HG03575 (cell line): ENCODE results near the gene SPRTN.

Source experiments
- ATAC-seq: cut with Tn5 transposase; IDR thresholded peaks from one replicate; pipeline ENCODE4 v1.9.1; 2021; ENCODE audit not compliant: unreplicated experiment, insufficient number of reproducible peaks, low FRiP score; ENCODE audit errors: extremely low read depth

SPRTN gene

GRCh38 chr1:231369282-231369681, 31.2 kb downstream of the SPRTN start:
- no peak for ATAC-seq

GRCh38 chr1:231372501-231372900, 34.4 kb downstream of the SPRTN start:
- ATAC-seq = no peak

DNA sequence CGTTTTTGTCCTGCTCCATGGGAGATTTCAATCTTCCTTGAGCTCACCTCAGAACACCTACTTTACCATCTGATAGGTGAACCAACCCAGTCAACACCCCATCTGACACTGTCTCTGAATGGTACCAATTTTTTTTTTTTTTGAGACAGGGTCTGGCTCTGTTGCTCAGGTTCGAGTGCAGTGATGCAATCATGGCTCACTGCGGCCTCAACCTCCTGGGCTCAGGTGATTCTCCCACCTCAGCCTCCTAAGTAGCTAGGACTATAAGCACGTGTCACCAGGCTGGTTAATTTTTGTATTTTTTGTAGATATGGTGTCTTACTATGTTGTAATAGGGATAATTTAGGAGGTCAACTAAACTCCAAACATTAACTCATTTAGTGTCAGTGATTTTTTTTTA, 36.3 kb downstream of the SPRTN start:
- no peak for ATAC-seq

- ATAC-seq = no peak
Measured at GRCh38 chr1:231376101-231376500, 38.0 kb downstream of the SPRTN start.

DNA sequence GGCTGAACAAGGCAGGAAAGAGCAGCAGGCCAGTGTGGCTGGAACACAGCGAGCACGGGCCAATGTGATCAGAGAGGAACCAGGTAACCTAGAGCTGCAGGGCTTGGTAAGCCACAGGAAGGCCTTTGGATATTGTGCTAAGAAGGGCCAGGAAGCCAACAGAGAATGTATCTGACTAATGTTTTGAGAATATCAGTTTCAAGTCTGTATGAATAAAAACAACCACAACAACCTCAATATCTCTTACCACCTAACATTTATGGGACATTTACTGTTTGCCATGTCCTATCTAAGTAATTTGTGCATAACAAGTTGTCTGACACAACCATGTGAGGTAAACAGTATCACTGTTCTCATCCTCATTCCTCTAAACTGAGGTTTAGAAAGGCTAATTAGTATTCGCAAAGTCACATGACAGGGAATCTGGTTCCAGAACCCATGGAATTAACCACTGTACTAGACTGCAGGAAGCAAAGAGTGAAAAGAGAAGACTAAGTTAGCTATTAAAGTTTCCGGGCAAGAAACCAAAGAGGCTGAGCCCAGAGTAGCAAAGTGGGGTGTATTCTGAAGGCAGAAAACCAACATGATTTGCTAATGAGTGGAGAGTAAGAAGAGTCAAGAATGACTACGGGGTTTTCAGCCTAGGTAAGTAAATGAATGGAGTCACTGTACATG, 38.9 kb downstream of the SPRTN start:
- ATAC-seq = no peak

GRCh38 chr1:231381729-231382128, 43.6 kb downstream of the SPRTN start:
- no peak for ATAC-seq

- no peak for ATAC-seq
Measured at GRCh38 chr1:231382426-231382825, 44.3 kb downstream of the SPRTN start.

DNA sequence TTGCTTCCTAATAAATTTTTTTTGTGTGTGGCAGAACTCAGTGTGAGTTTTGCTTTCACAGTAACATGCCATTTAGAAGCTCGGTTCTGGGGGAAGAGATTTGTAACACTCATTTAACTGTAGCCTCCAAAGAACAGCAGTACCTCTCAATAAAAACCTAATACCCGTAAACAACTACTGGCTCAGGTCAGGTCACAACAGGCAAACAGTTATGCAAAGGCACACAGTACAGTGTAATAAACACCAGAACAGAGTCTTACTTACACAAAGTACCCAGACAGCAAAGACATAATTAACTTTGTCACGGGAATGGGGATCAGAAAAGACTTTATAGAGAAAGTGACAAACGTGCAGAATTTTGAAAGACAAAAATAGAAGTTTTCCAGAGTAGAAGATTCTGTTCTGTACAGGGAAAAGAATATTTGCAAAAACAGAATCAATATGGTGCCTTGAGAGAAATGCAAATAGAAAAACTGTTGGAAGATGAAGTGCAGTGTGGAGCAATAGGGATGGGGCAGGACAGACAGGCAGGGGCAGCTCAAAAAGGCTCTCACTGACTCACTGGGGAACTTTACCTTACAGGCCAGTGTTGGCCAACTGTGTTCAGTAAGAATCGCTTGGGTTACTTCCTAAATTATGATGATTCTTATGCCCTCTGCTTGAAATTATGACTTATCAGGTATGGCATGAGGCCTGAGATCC, 45.2 kb downstream of the SPRTN start:
- ATAC-seq = no peak

DNA sequence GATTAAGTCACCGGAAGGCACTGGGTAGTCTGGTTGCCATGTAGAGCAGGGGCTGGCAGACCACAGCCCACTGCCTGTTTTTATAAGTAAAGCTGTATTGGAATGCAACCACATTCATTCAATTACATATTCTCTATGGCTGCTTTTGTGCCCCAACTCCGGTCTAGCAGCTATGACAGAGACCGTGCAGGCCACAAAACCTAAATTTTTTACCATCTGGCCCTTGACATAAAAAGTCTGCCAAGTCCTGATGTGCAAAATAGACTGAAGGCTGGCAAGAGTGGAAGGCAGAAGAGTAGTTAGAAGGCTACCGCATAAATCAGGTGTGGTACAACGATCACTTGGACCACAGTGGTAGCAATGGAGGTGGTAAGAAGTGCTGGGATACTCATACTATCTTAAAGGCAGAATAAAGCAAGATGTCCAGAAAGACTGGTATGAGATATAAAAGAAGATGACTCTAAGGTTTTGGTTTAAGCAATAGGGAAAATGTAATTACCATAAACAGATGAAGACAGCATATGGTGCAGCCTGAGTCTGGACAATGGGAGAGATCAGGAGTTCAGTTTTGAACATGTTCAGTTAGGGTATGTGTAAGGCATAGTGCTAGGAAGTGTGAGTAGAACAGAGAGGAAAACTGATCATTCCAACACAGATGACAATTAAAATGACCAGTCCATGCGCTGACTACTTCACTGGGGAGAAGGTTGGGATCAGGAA, 46.8 kb downstream of the SPRTN start:
- ATAC-seq = no peak

DNA sequence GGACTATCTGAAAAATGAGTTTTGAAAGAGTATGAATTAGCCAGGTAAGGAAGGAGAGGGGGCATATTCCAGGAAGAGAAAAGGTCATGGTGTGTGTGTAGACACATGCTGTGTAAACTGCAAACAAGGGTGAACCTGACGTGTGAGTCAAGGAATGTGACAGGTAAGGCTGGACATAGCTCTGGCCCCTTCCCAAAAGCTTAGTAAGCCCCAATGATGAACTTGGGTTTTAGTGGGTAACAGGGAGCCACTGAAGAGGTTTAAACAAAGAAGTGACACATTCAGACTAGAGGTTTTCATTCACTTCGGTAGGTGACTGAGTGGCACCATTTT, 47.3 kb downstream of the SPRTN start:
- ATAC-seq = no peak

DNA sequence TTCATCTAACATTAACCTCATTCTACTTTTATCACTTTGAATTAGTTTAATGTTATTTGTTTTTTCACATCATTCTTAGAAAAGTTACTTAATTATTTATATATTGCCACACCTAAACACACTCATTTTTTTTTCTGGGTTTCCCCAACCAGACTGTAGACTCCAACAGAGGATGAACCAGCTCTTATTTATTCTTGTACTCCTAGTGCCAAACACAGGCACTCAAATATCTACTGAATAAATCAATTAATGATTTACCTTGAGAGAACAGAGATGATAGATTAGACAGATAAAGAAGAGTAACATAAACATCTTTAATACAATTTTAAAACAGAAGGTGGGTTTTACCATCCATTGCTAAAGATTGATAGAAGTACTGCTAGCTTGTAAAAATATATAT, 48.4 kb downstream of the SPRTN start:
- ATAC-seq = no peak

- no peak for ATAC-seq
Measured at GRCh38 chr1:231387770-231388669, 49.9 kb downstream of the SPRTN start.

GRCh38 chr1:231390071-231390470, 52.0 kb downstream of the SPRTN start:
- no peak for ATAC-seq

- ATAC-seq = no peak
Measured at GRCh38 chr1:231392389-231393131, 54.5 kb downstream of the SPRTN start.

- no peak for ATAC-seq
Measured at GRCh38 chr1:231393668-231394067, 55.6 kb downstream of the SPRTN start.

DNA sequence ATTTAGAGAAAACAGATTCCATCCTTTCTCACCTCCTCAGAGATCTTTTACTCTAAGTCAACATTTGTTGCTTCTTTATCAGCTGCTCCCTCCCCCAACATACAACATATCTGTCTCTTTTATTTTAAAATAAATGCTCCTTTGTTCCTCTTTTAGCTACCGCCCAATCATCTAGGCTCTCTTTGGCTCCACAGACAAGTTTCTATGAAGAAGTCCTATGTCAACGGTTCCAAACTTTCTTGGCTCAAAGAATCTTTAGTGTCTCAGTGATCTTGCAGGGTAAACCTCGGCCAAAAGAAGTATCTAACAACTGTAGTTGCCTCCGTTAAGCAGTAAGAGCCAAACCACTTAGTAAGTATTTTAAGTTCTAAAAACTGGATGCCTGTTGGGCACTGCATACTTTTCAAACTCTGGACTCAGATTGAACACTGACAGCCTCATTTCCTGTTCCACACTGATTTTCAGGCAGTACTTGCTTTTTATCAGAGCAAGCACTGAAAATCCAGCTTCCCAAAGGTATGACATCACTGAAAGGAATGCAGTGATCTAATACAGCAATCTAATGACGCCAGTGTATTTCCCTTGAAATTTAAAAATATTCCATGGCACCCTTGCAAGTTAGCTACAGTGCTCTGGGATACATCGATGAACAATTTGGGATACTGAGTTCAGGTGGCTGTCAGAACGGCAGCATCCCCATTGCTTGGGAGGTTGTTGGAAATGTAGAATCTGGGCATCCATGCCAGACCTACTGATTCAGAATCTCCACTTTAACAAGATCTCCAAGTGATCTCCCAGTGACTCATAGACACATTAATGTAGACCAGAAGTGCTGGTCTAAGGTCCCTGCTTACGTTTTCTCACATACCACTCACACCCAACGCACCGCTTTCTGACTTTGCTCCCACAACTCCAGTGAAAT, 57.2 kb downstream of the SPRTN start:
- ATAC-seq = no peak

- no peak for ATAC-seq
Measured at GRCh38 chr1:231395998-231396390, 57.9 kb downstream of the SPRTN start.

- ATAC-seq = no peak
Measured at GRCh38 chr1:231396643-231397042, 58.5 kb downstream of the SPRTN start.
